Rectal smooth muscle tissue (tissue), 1 donor: ENCODE results near the gene KRTAP10-1.
"Not testable (repeated sequence)": the region's sequence is repeated elsewhere in the genome, so short reads cannot be mapped to it uniquely, and the experiment has no call there.

Experiments
- H3K27ac ChIP-seq: one replicate; pipeline ENCODE4 v1.7.0; 2013; ENCODE audit warnings: low read depth, low read length, inconsistent platforms
- H3K27me3 ChIP-seq: one replicate; pipeline ENCODE4 v1.7.0; 2013; ENCODE audit warnings: low read length; ENCODE audit not compliant: control insufficient read depth, insufficient read depth
- H3K36me3 ChIP-seq: one replicate; pipeline ENCODE4 v1.7.0; 2013; ENCODE audit warnings: low read length; ENCODE audit not compliant: control insufficient read depth, insufficient read depth
- H3K4me1 ChIP-seq: one replicate; pipeline ENCODE4 v1.7.0; 2013; ENCODE audit warnings: low read length; ENCODE audit not compliant: control insufficient read depth, insufficient read depth
- H3K4me3 ChIP-seq: one replicate; pipeline ENCODE4 v1.7.0; 2013; ENCODE audit warnings: low read length
- H3K9ac ChIP-seq: one replicate; pipeline ENCODE4 v1.7.0; 2013; ENCODE audit warnings: low read length

KRTAP10-1 gene

GRCh38 chr21:44550807-44551206 is 10.8 kb upstream of the KRTAP10-1 start:
- H3K4me3 ChIP-seq = no peak overlapping the region
- no peak overlapping the region for H3K9ac ChIP-seq
- peaks cover 3% of the 10 kb centered on the region for H3K27me3 ChIP-seq
- no peak overlapping the region for H3K27ac ChIP-seq
- no peaks in the 10 kb centered on the region for H3K36me3 ChIP-seq
- no peaks in the 10 kb centered on the region for H3K4me1 ChIP-seq

GRCh38 chr21:44550285-44550684 is 10.3 kb upstream of the KRTAP10-1 start:
- H3K27ac ChIP-seq, H3K36me3 ChIP-seq, H3K4me3 ChIP-seq, H3K9ac ChIP-seq, H3K4me1 ChIP-seq, H3K27me3 ChIP-seq: not testable (repeated sequence)

GRCh38 chr21:44549525-44550211 is 9.7 kb upstream of the KRTAP10-1 start:
- Histone ChIP-seq H3K4me3 (no peak overlapping the region), H3K27ac (no peak overlapping the region), H3K36me3 (no peaks in the 10 kb centered on the region), H3K4me1 (no peaks in the 10 kb centered on the region), H3K27me3 (peaks cover 3% of the 10 kb centered on the region), H3K9ac (no peak overlapping the region)

GRCh38 chr21:44548922-44549321 is 8.9 kb upstream of the KRTAP10-1 start:
- no peaks in the 10 kb centered on the region for H3K36me3 ChIP-seq

GRCh38 chr21:44548381-44548780 is 8.4 kb upstream of the KRTAP10-1 start:
- Histone ChIP-seq H3K27me3 (no peaks in the 10 kb centered on the region), H3K9ac (no peak overlapping the region), H3K36me3 (no peaks in the 10 kb centered on the region), H3K4me1 (no peaks in the 10 kb centered on the region), H3K4me3 (no peak overlapping the region), H3K27ac (no peak overlapping the region)

More at GRCh38 chr21:44548922-44549321, 8.9 kb upstream of the KRTAP10-1 start:
- Histone ChIP-seq H3K27me3 (no peaks in the 10 kb centered on the region), H3K4me3 (no peak overlapping the region), H3K27ac (no peak overlapping the region), H3K4me1 (no peaks in the 10 kb centered on the region), H3K9ac (no peak overlapping the region)

GRCh38 chr21:44547656-44548331 is 7.8 kb upstream of the KRTAP10-1 start:
- Histone ChIP-seq H3K27me3 (no peaks in the 10 kb centered on the region), H3K36me3 (no peaks in the 10 kb centered on the region), H3K9ac (no peak overlapping the region), H3K4me3 (no peak overlapping the region), H3K27ac (no peak overlapping the region), H3K4me1 (no peaks in the 10 kb centered on the region)

GRCh38 chr21:44544566-44544965 is 4.6 kb upstream of the KRTAP10-1 start:
- no peaks in the 10 kb centered on the region for H3K27me3 ChIP-seq
- no peaks in the 10 kb centered on the region for H3K4me1 ChIP-seq
- H3K36me3 ChIP-seq = no peaks in the 10 kb centered on the region
- no peak overlapping the region for H3K9ac ChIP-seq
- no peak overlapping the region for H3K4me3 ChIP-seq
- H3K27ac ChIP-seq = no peak overlapping the region

GRCh38 chr21:44542716-44543115 is 2.7 kb upstream of the KRTAP10-1 start:
- Histone ChIP-seq H3K4me3 (no peak overlapping the region), H3K36me3 (no peaks in the 10 kb centered on the region), H3K4me1 (no peaks in the 10 kb centered on the region), H3K9ac (no peak overlapping the region), H3K27ac (no peak overlapping the region), H3K27me3 (no peaks in the 10 kb centered on the region)

- Histone ChIP-seq H3K4me1 (no peaks in the 10 kb centered on the region), H3K27ac (no peak overlapping the region), H3K36me3 (no peaks in the 10 kb centered on the region), H3K27me3 (no peaks in the 10 kb centered on the region), H3K9ac (no peak overlapping the region), H3K4me3 (no peak overlapping the region)
Measured at GRCh38 chr21:44540741-44541288, 820 bp upstream of the KRTAP10-1 start.

- Histone ChIP-seq H3K27me3 (no peaks in the 10 kb centered on the region), H3K36me3 (no peaks in the 10 kb centered on the region), H3K4me3 (no peak overlapping the region), H3K4me1 (no peaks in the 10 kb centered on the region), H3K27ac (no peak overlapping the region), H3K9ac (no peak overlapping the region)
Measured at GRCh38 chr21:44539046-44539445, 949 bp downstream of the KRTAP10-1 start.

- H3K27me3 ChIP-seq = no peaks in the 10 kb centered on the region
- no peak overlapping the region for H3K9ac ChIP-seq
- H3K27ac ChIP-seq = no peak overlapping the region
- no peaks in the 10 kb centered on the region for H3K4me1 ChIP-seq
- no peaks in the 10 kb centered on the region for H3K36me3 ChIP-seq
- no peak overlapping the region for H3K4me3 ChIP-seq
Measured at GRCh38 chr21:44537930-44538911, 1.8 kb downstream of the KRTAP10-1 start.

- H3K4me1 ChIP-seq = no peaks in the 10 kb centered on the region
- H3K9ac ChIP-seq = no peak overlapping the region
- no peak overlapping the region for H3K4me3 ChIP-seq
- no peaks in the 10 kb centered on the region for H3K36me3 ChIP-seq
- H3K27me3 ChIP-seq = peaks cover 2% of the 10 kb centered on the region
- H3K27ac ChIP-seq = no peak overlapping the region
Measured at GRCh38 chr21:44535963-44536362, 4.0 kb downstream of the KRTAP10-1 start.
